ENCODE measurements around the gene FHAD1. TPM values are rescaled to one million over a fixed set of nuclear protein-coding genes. Genes with fewer than 3 reads are reported as not detected.

Gene FHAD1
- total and polyA plus RNA-seq, 10 of the 15 experiments (the other 5 are each of a cell fraction or from before 2014, with no cell fraction given): 0.09 to 1.0 (median 0.32) TPM; not detected in 2

DNA sequence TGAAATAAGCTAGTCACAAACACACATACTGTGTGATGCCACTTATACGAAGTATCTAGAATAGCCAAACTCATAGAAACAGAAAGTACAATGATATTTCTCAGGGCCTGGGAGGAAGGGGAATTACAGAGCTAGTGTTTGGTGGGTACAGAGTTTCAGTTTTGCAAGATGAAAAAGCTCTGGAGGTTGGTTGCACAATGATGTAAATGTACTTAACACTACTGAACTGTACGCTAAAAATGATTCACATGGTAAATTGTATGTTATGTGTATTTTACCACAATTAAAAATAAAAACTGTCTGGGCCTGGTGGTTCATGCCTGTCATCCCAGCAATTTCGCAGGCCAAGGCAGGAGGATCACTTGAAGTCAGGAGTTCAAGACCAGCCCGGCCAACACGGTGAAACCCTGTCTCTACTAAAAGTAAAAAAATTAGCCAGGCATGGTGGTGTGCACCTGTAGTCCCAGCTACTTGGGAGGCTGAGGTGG lies 15.3 kb upstream of the FHAD1 start (continued):
- TF ChIP-seq MTA3 (IDR thresholded peaks at IDR 0.05; ENCODE audit: borderline replicate concordance, low read length): 0 out of 2 replicates have a peak, but pooled peaks have one; percentile 28
- TF ChIP-seq MYC (IDR thresholded peaks at IDR 0.05; ENCODE audit: insufficient read depth, insufficient read length, insufficient replicate concordance, low read length, severe bottlenecking): no peak
- no peak for TF ChIP-seq BCLAF1 (IDR thresholded peaks at IDR 0.05)
- TF ChIP-seq ZNF24 (IDR thresholded peaks at IDR 0.05): peak; percentile 67
- peak; percentile 36; the same call in 1 of the 2 replicates for TF ChIP-seq SPI1 (IDR thresholded peaks at IDR 0.05; ENCODE audit: borderline replicate concordance, insufficient read depth, low read depth, low read length)
- no peak for TF ChIP-seq RFX5 (IDR thresholded peaks at IDR 0.05; ENCODE audit: low read depth, low read length)
- TF ChIP-seq ZZZ3 (IDR thresholded peaks at IDR 0.05; ENCODE audit: control insufficient read depth, insufficient read length, low read depth): no peak
- no peak for TF ChIP-seq CUX1 (IDR thresholded peaks at IDR 0.05; ENCODE audit: insufficient replicate concordance, low read depth, low read length)
- TF ChIP-seq, protein P1, sequence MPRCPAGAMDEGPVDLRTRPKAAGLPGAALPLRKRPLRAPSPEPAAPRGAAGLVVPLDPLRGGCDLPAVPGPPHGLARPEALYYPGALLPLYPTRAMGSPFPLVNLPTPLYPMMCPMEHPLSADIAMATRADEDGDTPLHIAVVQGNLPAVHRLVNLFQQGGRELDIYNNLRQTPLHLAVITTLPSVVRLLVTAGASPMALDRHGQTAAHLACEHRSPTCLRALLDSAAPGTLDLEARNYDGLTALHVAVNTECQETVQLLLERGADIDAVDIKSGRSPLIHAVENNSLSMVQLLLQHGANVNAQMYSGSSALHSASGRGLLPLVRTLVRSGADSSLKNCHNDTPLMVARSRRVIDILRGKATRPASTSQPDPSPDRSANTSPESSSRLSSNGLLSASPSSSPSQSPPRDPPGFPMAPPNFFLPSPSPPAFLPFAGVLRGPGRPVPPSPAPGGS (IDR thresholded peaks at IDR 0.05; ENCODE audit: borderline replicate concordance, insufficient read depth, low read depth, low read length, poor library complexity, severe bottlenecking): peak; percentile 60
- TF ChIP-seq ESRRA (IDR thresholded peaks at IDR 0.05; ENCODE audit: low read length): no peak
- no peak for TF ChIP-seq POLR2A (IDR thresholded peaks at IDR 0.05; ENCODE audit: low read depth, low read length)
- no peak for TF ChIP-seq BMI1 (IDR thresholded peaks at IDR 0.05; ENCODE audit: borderline replicate concordance)
- no peak for TF ChIP-seq NR2C2 (IDR thresholded peaks at IDR 0.05; ENCODE audit: borderline replicate concordance, control insufficient read depth, insufficient read length, low read depth)
- no peak for TF ChIP-seq NFYB (IDR thresholded peaks at IDR 0.05; ENCODE audit: insufficient read depth, low read depth, low read length)
- TF ChIP-seq CBX5 (IDR thresholded peaks at IDR 0.05; ENCODE audit: low read depth): no peak
- no peak for TF ChIP-seq GABPA (IDR thresholded peaks at IDR 0.05; ENCODE audit: low read depth)
- no peak for TF ChIP-seq BRCA1 (IDR thresholded peaks at IDR 0.05; ENCODE audit: low read depth, low read length)
